Breast epithelium (tissue), 3 donors: ENCODE data around the gene BRD9.

ENCODE experiments used
- CTCF ChIP-seq, 3 donors: fragments of 450-650 bp; IDR thresholded peaks; one replicate each; pipeline ENCODE4 v1.5.1; 2016 to 2017; ENCODE audit warnings: antibody characterized with exemption in 3 of 3, mild to moderate bottlenecking in 3 of 3, moderate library complexity in 3 of 3
- POLR2A ChIP-seq: fragments of 450-650 bp; IDR thresholded peaks from one replicate; pipeline ENCODE4 v1.6.1; 2016; ENCODE audit warnings: antibody characterized with exemption, mild to moderate bottlenecking, moderate library complexity
- POLR2AphosphoS5 ChIP-seq, 3 donors: sonication (generic); formaldehyde crosslinking; IDR thresholded peaks; one replicate each; pipeline ENCODE4 v1.6.1; 2017; ENCODE audit warnings: antibody characterized with exemption in 3 of 3

GRCh38 chr5:936149-937144 is 43.8 kb upstream of the BRD9 start:
- no peak for TF ChIP-seq CTCF (IDR thresholded peaks at IDR 0.05)
- no peak for TF ChIP-seq POLR2AphosphoS5 (IDR thresholded peaks at IDR 0.05)
- no peak for TF ChIP-seq POLR2A
